NT2/D1 (cell line): Measurements from ENCODE around the gene CDC34.

Source experiments
- SUZ12 ChIP-seq: IDR thresholded peaks from 2 replicates; pipeline ENCODE4 v1.6.1; 2011; ENCODE audit not compliant: insufficient read length, insufficient read depth; ENCODE audit errors: extremely low read depth
- YY1 ChIP-seq: IDR thresholded peaks from 2 replicates; pipeline ENCODE4 v1.6.1; 2011; ENCODE audit not compliant: insufficient read length, insufficient read depth
- ZNF274 ChIP-seq: IDR thresholded peaks from 2 replicates; pipeline ENCODE4 v1.6.1; 2011; ENCODE audit warnings: mild to moderate bottlenecking, low read depth, low read length

- TF ChIP-seq ZNF274 (no peak), SUZ12 (no peak), YY1 (no peak)
Observed at GRCh38 chr19:531753-532560, at the start of gene CDC34.
